SH-SY5Y (cell line): ENCODE results near the gene CALU.

Experiments
- GATA2 ChIP-seq: IDR thresholded peaks from 2 replicates; pipeline ENCODE4 v1.6.1; 2011; ENCODE audit warnings: mild to moderate bottlenecking, low read depth, low read length
- GATA3 ChIP-seq: IDR thresholded peaks from 2 replicates; pipeline ENCODE4 v1.6.1; 2011; ENCODE audit warnings: low read depth, mild to moderate bottlenecking, low read length, moderate library complexity

DNA sequence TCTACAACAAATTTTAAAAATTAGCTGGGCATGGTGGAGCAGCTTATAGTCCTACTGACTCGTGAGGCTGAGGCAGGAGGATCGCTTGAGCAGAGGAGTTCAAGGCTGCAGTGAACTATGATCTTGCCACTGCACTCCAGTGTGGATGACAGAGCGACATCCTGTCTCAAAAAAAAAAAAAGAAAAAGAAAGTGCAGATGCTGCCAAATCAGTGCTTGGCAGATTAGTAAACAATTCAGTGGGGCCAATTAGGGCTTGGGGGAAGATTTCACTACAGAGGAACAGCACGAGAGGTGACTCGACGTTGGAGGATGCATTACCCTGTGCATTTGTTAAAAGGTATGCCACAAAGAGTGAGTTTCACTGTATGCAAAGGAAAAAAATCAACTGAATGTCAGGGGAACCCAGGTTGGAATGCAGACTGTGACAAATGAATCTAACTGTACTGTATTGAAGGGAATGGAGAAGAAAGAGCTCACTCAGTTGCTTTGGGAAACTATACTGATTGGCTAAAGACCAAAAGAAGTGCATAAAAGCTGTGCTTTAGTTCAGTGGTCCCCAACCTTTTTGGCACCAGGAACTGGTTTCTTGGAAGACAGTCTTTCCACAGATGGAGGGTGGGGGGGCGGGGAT, 35.4 kb upstream of the CALU start:
- no peak for TF ChIP-seq GATA2
- TF ChIP-seq GATA3 = no peak
